MCF 10A (cell line): ENCODE measurements around the gene RPAP2. TPM values are rescaled to one million over a fixed set of nuclear protein-coding genes. Genes with fewer than 3 reads are reported as not detected.

ENCODE experiments used
- BruUV-seq: library from RNA; stranded (reverse); fragments of 400-500 nt; replicated peaks from 2 replicates; lab custom pipeline; 2021; lab: Mats Ljungman, UMichigan
- CTCF ChIA-PET: fragments of 300-600 bp; sonication (Branson Sonifier 250); formaldehyde crosslinking; extraction: SDS; loops from one replicate; lab custom pipeline; 2021; ENCODE audit warnings: antibody characterized with exemption, inconsistent platforms; lab: Yijun Ruan, JAX
- POLR2A ChIA-PET: fragments of 300-600, 350-650 bp; sonication (Branson Sonifier 250); formaldehyde crosslinking; extraction: SDS; loops from one replicate; lab custom pipeline; 2020; ENCODE audit warnings: antibody characterized with exemption, inconsistent platforms; lab: Yijun Ruan, JAX
- DNase-seq: peaks from one replicate; pipeline ENCODE4 v3.0.0-alpha.2; 2018; ENCODE audit not compliant: unreplicated experiment
- H3K27ac Mint-ChIP-seq: one replicate; pipeline ENCODE4 v1.8.0; 2022; ENCODE audit warnings: mild to moderate bottlenecking, low read depth, mixed read lengths; ENCODE audit not compliant: unreplicated experiment
- H3K27me3 Mint-ChIP-seq: one replicate; pipeline ENCODE4 v1.8.0; 2022; ENCODE audit warnings: mixed read lengths; ENCODE audit not compliant: insufficient read depth, unreplicated experiment
- H3K36me3 Mint-ChIP-seq: one replicate; pipeline ENCODE4 v1.8.0; 2022; ENCODE audit warnings: mild to moderate bottlenecking, moderate library complexity, mixed read lengths; ENCODE audit not compliant: insufficient read depth, unreplicated experiment
- H3K4me1 Mint-ChIP-seq: one replicate; pipeline ENCODE4 v1.8.0; 2022; ENCODE audit warnings: mixed read lengths; ENCODE audit not compliant: insufficient read depth, unreplicated experiment
- H3K4me3 Mint-ChIP-seq: one replicate; pipeline ENCODE4 v1.8.0; 2022; ENCODE audit warnings: mild to moderate bottlenecking, moderate library complexity, mixed read lengths; ENCODE audit not compliant: unreplicated experiment
- H3K9me3 Mint-ChIP-seq: one replicate; pipeline ENCODE4 v1.8.0; 2022; ENCODE audit warnings: mixed read lengths; ENCODE audit not compliant: unreplicated experiment
- CTCF ChIP-seq: fragments of 200-600 bp; IDR thresholded peaks from one replicate; pipeline ENCODE4 v1.8.0; 2022; ENCODE audit warnings: antibody characterized with exemption, mild to moderate bottlenecking; ENCODE audit not compliant: unreplicated experiment
- intact Hi-C: fragments of 100-400 bp; cut with micrococcal nuclease; formaldehyde crosslinking; loops from 2 replicates; pipeline ENCODE4 v1.14.1; 2022
- total RNA-seq: library from RNA; stranded (reverse); gene quantifications from 2 replicates; pipeline ENCODE4 v1.2.3, GENCODE V29; 2022

Gene RPAP2
- total RNA-seq, 1 experiment from 2014 or later = 26.2 TPM

DNA sequence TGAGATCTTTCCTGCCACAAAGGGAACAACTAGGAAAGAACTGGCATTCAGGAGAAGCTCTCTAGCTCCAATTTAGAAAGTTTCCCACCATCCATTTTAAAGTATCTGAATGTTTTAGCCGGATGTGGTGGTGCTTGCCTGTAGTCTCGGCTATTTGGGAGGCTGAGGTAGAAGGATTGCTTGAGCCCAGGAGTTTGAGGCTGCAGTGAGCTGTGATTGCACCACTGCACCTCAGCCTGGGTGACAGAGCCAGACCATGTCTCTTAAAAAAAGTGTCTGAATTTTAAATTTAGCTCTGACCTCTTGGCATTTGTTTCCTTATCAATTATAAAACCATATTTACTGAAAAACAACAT lies 67.2 kb downstream of the RPAP2 start:
- no peak overlapping the region for H3K4me3 Mint-ChIP-seq
- ChIA-PET CTCF (interaction anchor here (0.6 to 0.7 kb wide), 2 partner anchors 239 to 345 kb away, joined by 3 to 5 read pairs; no protein-coding TSS in a partner anchor), POLR2A (no interaction called here)
- no peaks in the 10 kb centered on the region for H3K27me3 Mint-ChIP-seq
- BruUV-seq = no TSS peak
- no peak for DNase-seq
- no peaks in the 10 kb centered on the region for H3K4me1 Mint-ChIP-seq
- TF ChIP-seq CTCF = no peak
- intact Hi-C loops = no loop called here
- H3K27ac Mint-ChIP-seq = no peak overlapping the region
- H3K36me3 Mint-ChIP-seq = peaks cover 7% of the 10 kb centered on the region
- H3K9me3 Mint-ChIP-seq = no peaks in the 10 kb centered on the region

- intact Hi-C loops = no loop called here
- POLR2A ChIA-PET = no interaction called here
- peaks cover 7% of the 10 kb centered on the region for H3K36me3 Mint-ChIP-seq
- no TSS peak for BruUV-seq
- no peaks in the 10 kb centered on the region for H3K4me1 Mint-ChIP-seq
- no peak overlapping the region for H3K27ac Mint-ChIP-seq
- H3K27me3 Mint-ChIP-seq = no peaks in the 10 kb centered on the region
- DNase-seq = no peak
- TF ChIP-seq CTCF = no peak
- no peak overlapping the region for H3K4me3 Mint-ChIP-seq
- CTCF ChIA-PET = interaction anchor here (0.6 kb wide), 2 partner anchors 14 to 32 kb away, joined by 3 read pairs; no protein-coding TSS in a partner anchor
- no peaks in the 10 kb centered on the region for H3K9me3 Mint-ChIP-seq
These were observed 68.6 kb downstream of the RPAP2 start for GRCh38 chr1:92367496-92367895.

DNA sequence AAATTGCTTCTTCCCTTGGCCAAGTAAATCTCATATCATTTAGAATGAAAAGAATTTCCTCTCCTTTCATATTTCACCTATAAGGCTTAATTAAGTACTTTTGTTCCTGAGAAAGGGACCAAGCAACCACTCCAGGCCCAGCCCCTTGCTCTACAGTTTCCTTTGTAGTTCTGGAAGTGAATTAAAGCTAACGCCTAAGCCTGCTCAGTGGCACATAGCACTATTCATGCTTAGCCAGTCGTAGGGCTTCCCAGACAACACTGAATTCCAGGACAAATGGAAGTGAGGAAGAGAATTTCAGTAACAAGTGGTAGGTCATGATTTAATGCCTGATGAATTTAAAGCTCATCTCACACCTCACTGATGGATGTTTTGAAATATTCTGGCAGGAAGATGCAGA lies 73.3 kb downstream of the RPAP2 start:
- BruUV-seq = no TSS peak
- DNase-seq = no peak
- Mint-ChIP-seq H3K27me3 (no peaks in the 10 kb centered on the region), H3K36me3 (peaks cover 7% of the 10 kb centered on the region), H3K4me3 (no peak overlapping the region), H3K9me3 (no peaks in the 10 kb centered on the region), H3K4me1 (no peaks in the 10 kb centered on the region), H3K27ac (no peak overlapping the region)
- TF ChIP-seq CTCF = no peak
- CTCF ChIA-PET = interaction anchor here (0.5 kb wide), 1 partner anchor 87 kb away, joined by 3 read pairs; no protein-coding TSS in a partner anchor
- intact Hi-C loops = no loop called here
- POLR2A ChIA-PET = interaction anchor here (1.3 kb wide), 1 partner anchor 12 kb away, joined by 4 read pairs; no protein-coding TSS in a partner anchor

GRCh38 chr1:92374223-92374622 lies 75.4 kb downstream of the RPAP2 start:
- POLR2A ChIA-PET = no interaction called here
- CTCF ChIA-PET = no interaction called here
- no peak for DNase-seq
- intact Hi-C loops = no loop called here
- H3K9me3 Mint-ChIP-seq = no peaks in the 10 kb centered on the region
- no peak overlapping the region for H3K4me3 Mint-ChIP-seq
- H3K27ac Mint-ChIP-seq = no peak overlapping the region
- no peaks in the 10 kb centered on the region for H3K4me1 Mint-ChIP-seq
- BruUV-seq = no TSS peak
- H3K36me3 Mint-ChIP-seq = peaks cover 7% of the 10 kb centered on the region
- no peak for TF ChIP-seq CTCF
- H3K27me3 Mint-ChIP-seq = no peaks in the 10 kb centered on the region
